ENCODE measurements around the gene SIGLEC8. TPM values are rescaled to one million over a fixed set of nuclear protein-coding genes. Genes with fewer than 3 reads are reported as not detected.

The SIGLEC8 gene
- total RNA-seq, 4 donors from 2014 or later, result 0.27 to 1.3 TPM; not detected in 2

GRCh38 chr19:51433043-51433442, 25.2 kb downstream of the SIGLEC8 start:
- no peak for DNase-seq
- H3K9me3 ChIP-seq, result no peaks in the 10 kb centered on the region
- H3K4me3 ChIP-seq, result no peak overlapping the region
- no peaks in the 10 kb centered on the region for H3K36me3 ChIP-seq
- H3K27me3 ChIP-seq, result peaks cover 7% of the 10 kb centered on the region
- no peak overlapping the region for H3K27ac ChIP-seq
- in situ Hi-C loops (cut with MboI; ENCODE audit: low pct_ligation_motif_present in 1 of 4, low pct_unique_long_range_greater_than_20kb in 1 of 4, low sequenced_read_pairs in 3 of 4), result loop anchor here in 1 of 4 donors (25.0 kb wide), 1 partner anchor 96 kb away; the partner anchor contains the start of gene VSIG10L
- WGBS, 2 donors (ENCODE audit: low coverage in 1 of 2), result 49 to 57% methylated on average over 4 of the region's 4 CpGs
- TF ChIP-seq EP300 (IDR thresholded peaks at IDR 0.05; ENCODE audit: low read depth) (no peak), CTCF (IDR thresholded peaks at IDR 0.05) (no peak), POLR2A (IDR thresholded peaks at IDR 0.05) (no peak), POLR2AphosphoS5 (IDR thresholded peaks at IDR 0.05) (no peak)
- no peaks in the 10 kb centered on the region for H3K4me1 ChIP-seq
- intact Hi-C loops (cut with DNase I; ENCODE audit: low total_unique reads), result no loop called here

DNA sequence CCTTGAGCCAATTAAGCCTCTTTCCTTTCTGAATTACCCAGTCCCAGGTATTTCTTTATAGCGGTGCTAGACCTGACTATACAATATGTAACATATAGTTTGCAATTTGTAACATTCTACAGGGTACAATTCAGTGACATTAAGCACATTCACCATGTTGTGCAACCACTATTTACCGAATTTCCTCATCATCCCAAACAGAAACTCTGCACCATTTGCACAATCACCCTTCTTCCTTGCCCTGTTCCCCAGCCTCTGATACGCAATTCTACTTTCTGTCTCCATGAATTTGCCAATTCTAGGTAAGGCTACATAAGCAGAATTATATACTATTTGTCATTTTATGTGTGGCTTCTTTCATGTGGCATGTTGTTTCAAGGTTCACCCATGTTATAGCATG, 27.1 kb downstream of the SIGLEC8 start:
- Histone ChIP-seq H3K27ac (no peak overlapping the region), H3K36me3 (no peaks in the 10 kb centered on the region), H3K4me3 (no peak overlapping the region), H3K27me3 (no peaks in the 10 kb centered on the region), H3K4me1 (no peaks in the 10 kb centered on the region), H3K9me3 (no peaks in the 10 kb centered on the region)
- TF ChIP-seq POLR2AphosphoS5 (IDR thresholded peaks at IDR 0.05), result no peak
- TF ChIP-seq CTCF (IDR thresholded peaks at IDR 0.05), result no peak
- TF ChIP-seq EP300 (IDR thresholded peaks at IDR 0.05; ENCODE audit: low read depth), result no peak
- TF ChIP-seq POLR2A (IDR thresholded peaks at IDR 0.05), result no peak
- in situ Hi-C loops (cut with MboI; ENCODE audit: low pct_ligation_motif_present in 1 of 4, low pct_unique_long_range_greater_than_20kb in 1 of 4, low sequenced_read_pairs in 3 of 4), result loop anchor here in 1 of 4 donors (25.0 kb wide), 1 partner anchor 94 kb away; the partner anchor contains the start of gene VSIG10L
- intact Hi-C loops (cut with DNase I; ENCODE audit: low total_unique reads), result no loop called here
- no peak for DNase-seq
- 48 to 75% methylated on average over 3 of the region's 3 CpGs for WGBS, 2 donors (ENCODE audit: low coverage in 1 of 2)

DNA sequence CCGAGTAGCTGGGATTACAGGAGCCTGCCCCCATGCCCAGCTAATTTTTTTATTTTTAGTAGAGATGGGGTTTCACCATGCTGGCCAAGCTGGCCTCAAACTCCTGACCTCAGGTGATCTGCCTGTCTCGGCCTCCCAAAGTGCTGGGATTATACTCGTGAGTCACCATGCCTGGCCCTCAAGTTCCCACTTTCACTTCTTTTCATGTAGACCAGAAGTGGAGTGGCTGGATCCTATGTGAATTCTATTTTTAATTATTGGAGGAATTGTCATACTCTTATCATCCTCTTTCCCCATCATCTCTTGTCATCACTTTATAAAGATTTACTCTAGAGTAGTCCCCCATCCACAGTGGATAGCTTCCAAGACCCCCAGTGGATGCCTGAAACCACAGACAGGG, 28.0 kb downstream of the SIGLEC8 start:
- no peaks in the 10 kb centered on the region for H3K36me3 ChIP-seq
- no peak overlapping the region for H3K27ac ChIP-seq

GRCh38 chr19:51427201-51427600, 31.1 kb downstream of the SIGLEC8 start:
- Histone ChIP-seq H3K9me3 (no peaks in the 10 kb centered on the region), H3K4me3 (no peak overlapping the region), H3K4me1 (no peaks in the 10 kb centered on the region), H3K27ac (no peak overlapping the region), H3K27me3 (peaks cover 5% of the 10 kb centered on the region), H3K36me3 (no peaks in the 10 kb centered on the region)
- DNase-seq, result no peak
- in situ Hi-C loops (cut with MboI; ENCODE audit: low pct_ligation_motif_present in 1 of 4, low pct_unique_long_range_greater_than_20kb in 1 of 4, low sequenced_read_pairs in 3 of 4), result loop anchor here in 2 of 4 donors (10.0 to 25.0 kb wide), 2 partner anchors 90 to 92 kb away; partner anchors contain the start of gene VSIG10L (in 1 of the 2)
- TF ChIP-seq EP300 (IDR thresholded peaks at IDR 0.05; ENCODE audit: low read depth), result no peak
- no peak for TF ChIP-seq POLR2AphosphoS5 (IDR thresholded peaks at IDR 0.05)
- no peak for TF ChIP-seq CTCF (IDR thresholded peaks at IDR 0.05)
- no peak for TF ChIP-seq POLR2A (IDR thresholded peaks at IDR 0.05)
- intact Hi-C loops (cut with DNase I; ENCODE audit: low total_unique reads), result loop anchor here (10.0 kb wide), 1 partner anchor 92 kb away; no protein-coding TSS in a partner anchor
- 20 to 76% methylated on average over 1 to 3 of the region's 3 CpGs for WGBS, 2 donors (ENCODE audit: low coverage in 1 of 2)

More for the DNA sequence above, 28.0 kb downstream of the SIGLEC8 start:
- DNase-seq, result no peak
- in situ Hi-C loops (cut with MboI; ENCODE audit: low pct_ligation_motif_present in 1 of 4, low pct_unique_long_range_greater_than_20kb in 1 of 4, low sequenced_read_pairs in 3 of 4) (loop anchor here in 1 of 4 donors (25.0 kb wide), 1 partner anchor 93 kb away; the partner anchor contains the start of gene VSIG10L), intact Hi-C loops (cut with DNase I; ENCODE audit: low total_unique reads) (no loop called here)
- H3K4me1 ChIP-seq, result no peaks in the 10 kb centered on the region
- no peaks in the 10 kb centered on the region for H3K9me3 ChIP-seq
- WGBS, 2 donors (ENCODE audit: low coverage in 1 of 2), result 56% methylated on average over 3 of the region's 3 CpGs; no CpG with 5 or more reads in 1 of the 2 donors
- TF ChIP-seq EP300 (IDR thresholded peaks at IDR 0.05; ENCODE audit: low read depth), result no peak
- TF ChIP-seq POLR2A (IDR thresholded peaks at IDR 0.05), result no peak
- TF ChIP-seq POLR2AphosphoS5 (IDR thresholded peaks at IDR 0.05), result no peak
- TF ChIP-seq CTCF (IDR thresholded peaks at IDR 0.05), result no peak
- H3K4me3 ChIP-seq, result no peak overlapping the region
- no peaks in the 10 kb centered on the region for H3K27me3 ChIP-seq

Measured in transverse colon (tissue), 4 donors.